Erythroblast (primary cell): ENCODE measurements around the gene FYN.

Experiments used
- DNase-seq, 2 experiments: peaks; one replicate each; lab custom pipeline; 2025; lab: John Stamatoyannopoulos, UW
- GATA1 ChIP-seq: IDR thresholded peaks from 2 replicates; pipeline ENCODE4 v1.6.1; 2011; ENCODE audit warnings: low read depth, mild to moderate bottlenecking, control low read depth, low read length, moderate library complexity
- POLR2A ChIP-seq: IDR thresholded peaks from 2 replicates; pipeline ENCODE4 v1.6.1; 2011; ENCODE audit warnings: mild to moderate bottlenecking, low read length

Gene FYN

GRCh38 chr6:111615916-111616612 lies 257.2 kb downstream of the FYN start:
- no peak for DNase-seq
- TF ChIP-seq POLR2A (no peak), GATA1 (no peak)

- no peak for TF ChIP-seq GATA1
- TF ChIP-seq POLR2A: no peak
- DNase-seq: peak; percentile 80 to 81
These were observed 258.2 kb downstream of the FYN start for GRCh38 chr6:111614833-111615582.

GRCh38 chr6:111612379-111612778 lies 260.9 kb downstream of the FYN start:
- no peak for TF ChIP-seq GATA1
- no peak for DNase-seq

- DNase-seq: no peak
- no peak for TF ChIP-seq POLR2A
- TF ChIP-seq GATA1: no peak
These were observed 262.6 kb downstream of the FYN start for GRCh38 chr6:111610548-111611172.
